GM21423 (cell line): ENCODE results near the gene COX5B.

Source experiments
- ATAC-seq: cut with Tn5 transposase; IDR thresholded peaks from one replicate; pipeline ENCODE4 v1.9.1; 2021; ENCODE audit warnings: mild to moderate bottlenecking, moderate library complexity; ENCODE audit not compliant: unreplicated experiment

COX5B gene

DNA sequence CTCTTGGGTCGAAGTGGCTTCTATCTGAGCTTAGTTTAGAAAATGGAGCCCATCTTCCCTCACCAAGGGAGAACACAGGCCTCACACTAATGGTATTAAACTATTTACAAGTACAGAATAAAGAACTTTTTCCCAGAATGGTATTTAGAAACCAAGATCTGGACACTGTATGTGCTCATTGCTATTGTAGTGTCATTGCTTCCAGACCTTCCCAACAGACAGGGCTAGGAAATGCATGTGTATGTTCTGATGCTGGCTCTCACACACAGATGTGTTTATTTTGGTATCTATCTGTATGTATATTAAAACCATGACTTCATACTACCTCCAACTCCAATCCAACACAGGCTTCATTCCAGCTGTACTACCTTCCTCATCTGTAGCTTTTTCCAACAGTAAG is 8.0 kb downstream of the COX5B start:
- no peak for ATAC-seq

GRCh38 chr2:97654309-97654708 is 8.4 kb downstream of the COX5B start:
- no peak for ATAC-seq

GRCh38 chr2:97654791-97655190 is 8.9 kb downstream of the COX5B start:
- ATAC-seq, result no peak

DNA sequence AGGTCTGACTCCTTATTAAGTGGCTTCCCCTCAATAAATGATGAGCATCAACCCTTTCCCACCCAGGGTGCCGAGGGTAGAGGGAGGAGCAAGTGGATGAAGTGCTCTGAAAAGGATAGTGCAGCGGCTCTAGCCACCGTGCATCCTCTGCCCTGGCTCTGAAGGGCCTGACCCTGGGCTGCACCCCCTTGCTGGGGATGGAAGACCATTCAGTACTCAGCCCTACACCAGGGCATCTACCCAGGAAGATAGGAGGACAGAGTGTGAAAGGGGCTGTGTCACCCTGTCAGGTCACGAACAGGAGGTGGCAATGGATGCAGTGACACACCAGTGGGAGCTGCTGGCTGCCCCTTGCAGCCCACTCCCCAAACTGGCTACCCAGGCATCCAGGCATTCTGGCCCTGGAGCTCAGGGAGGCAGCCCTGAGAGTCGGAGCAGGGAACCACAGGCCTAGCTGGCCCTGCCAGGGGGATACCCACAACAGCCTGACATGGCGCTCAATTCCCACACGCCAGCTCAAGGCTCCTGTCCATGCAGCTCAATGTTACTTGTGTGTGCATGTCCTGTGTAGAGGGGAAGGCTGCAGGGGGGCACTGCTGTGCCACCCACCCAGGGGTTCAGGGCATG is 10.4 kb downstream of the COX5B start:
- ATAC-seq, result no peak

GRCh38 chr2:97656905-97657587 is 11.2 kb downstream of the COX5B start:
- ATAC-seq, result no peak

- ATAC-seq, result no peak
Measured at GRCh38 chr2:97657986-97658690, 12.3 kb downstream of the COX5B start.

DNA sequence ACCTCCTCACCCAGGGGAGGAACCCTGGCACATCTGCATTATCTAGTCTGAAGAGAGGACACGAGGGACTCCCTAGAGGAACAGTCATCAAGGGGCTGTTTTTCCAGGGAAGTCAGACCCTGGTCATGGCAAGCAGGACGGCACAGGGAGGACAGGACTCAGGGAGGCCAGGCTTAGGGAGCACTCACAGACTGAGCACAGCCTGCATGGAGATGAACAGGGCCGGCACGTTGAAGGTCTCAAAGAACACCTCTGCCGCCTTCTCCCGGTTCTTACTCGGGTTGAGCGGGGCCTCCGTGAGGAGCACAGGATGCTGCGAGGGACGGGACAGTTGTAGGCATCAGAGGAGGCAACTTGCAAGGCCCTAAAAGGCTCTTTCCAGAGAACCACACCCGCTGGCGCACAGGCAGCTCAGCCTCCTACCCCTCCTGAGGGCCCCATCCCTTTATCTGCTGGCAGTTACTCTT is 12.9 kb downstream of the COX5B start:
- ATAC-seq, result no peak

- ATAC-seq, result no peak
Measured at GRCh38 chr2:97659256-97660043, 13.6 kb downstream of the COX5B start.

DNA sequence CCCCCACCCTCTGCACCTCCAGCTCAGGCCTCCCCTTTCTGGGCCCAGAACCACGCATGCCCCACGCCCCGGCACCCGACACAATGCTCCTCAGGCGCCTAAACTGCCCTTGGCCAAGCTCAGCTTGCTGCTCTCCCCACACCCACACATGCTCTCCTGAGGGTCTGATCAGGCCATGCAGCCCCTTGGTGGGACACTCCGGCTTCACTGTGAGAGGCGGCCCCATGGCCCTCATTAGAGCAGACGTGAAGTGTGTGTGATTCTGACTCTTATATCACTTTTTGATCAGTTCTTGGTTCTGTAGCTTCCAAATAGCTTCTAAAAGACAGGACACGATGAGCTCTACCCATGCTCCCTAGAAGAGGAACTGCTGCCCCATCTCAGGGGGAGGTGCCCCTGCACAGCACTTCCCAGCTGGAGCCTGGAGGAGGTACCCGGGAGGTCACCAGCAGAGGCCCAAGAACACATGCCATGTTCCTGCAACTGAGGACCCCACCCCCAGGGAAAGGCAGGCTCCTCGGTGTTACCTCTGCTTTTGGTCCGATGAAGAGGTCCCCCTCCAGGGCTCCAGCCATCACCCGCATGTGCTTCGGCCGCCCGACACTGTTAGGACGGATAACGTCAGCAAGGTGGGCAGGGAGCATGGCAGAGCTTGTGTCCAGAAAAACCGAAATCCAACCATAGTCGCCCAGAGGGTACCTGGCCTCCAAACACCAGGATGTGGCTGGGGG is 14.3 kb downstream of the COX5B start:
- no peak for ATAC-seq

DNA sequence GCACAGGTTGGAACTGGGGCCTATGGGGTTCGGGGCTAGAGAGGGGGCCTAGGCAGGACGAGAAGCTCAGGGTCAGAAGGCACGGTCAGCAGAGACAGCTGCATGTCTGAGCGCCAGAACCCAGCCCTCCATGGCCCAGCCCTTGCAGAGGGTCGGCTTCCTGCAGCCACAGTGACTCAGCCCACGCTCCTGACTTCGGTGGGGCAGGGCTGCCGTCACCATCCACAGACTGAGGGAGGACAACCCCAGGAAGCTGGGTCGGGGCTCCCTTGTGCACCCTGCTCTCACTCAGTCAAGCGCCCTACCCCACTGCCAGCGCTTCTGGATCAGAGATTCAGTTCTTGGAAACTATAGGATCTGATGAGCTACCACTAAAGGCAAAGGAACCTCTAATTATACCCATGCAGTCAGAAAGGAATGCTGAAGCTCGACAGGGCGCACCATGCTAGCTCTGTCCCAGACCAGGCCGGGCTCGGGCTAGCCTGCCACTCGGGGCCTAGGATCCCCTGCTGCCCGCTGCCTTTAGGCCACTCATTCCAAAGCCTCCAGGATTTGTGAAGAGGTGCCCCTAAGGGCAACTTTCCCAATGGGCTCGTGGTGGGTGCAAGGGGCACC is 15.0 kb downstream of the COX5B start:
- no peak for ATAC-seq

GRCh38 chr2:97661927-97662326 is 16.1 kb downstream of the COX5B start:
- no peak for ATAC-seq

- ATAC-seq, result no peak
Measured at GRCh38 chr2:97662386-97662894, 16.6 kb downstream of the COX5B start.

- ATAC-seq, result peak; percentile 40
Measured at GRCh38 chr2:97662895-97663625, 17.2 kb downstream of the COX5B start.

DNA sequence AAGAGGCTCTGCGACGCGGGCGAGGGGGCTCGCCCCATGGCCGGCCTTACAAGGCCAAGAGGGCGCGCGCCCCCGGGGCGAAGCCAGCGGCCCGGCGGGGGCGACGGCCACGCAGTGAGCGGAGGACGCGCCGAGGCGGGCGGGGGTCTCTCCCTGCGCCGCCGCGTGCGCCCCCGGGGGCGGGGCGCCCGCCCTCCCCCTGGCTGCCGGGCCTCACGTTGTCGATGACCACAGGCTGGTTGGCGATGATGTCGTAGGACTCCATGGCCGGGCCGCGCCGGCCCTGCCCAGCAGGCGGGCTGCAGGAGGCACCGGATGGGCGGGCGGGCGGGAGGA is 17.7 kb downstream of the COX5B start:
- ATAC-seq, result no peak

GRCh38 chr2:97663962-97664635 is 18.2 kb downstream of the COX5B start, which contains the start of gene ACTR1B:
ACTR1B (minus strand) TSS chr2:97664044; CDS start chr2:97663890, 154 bp downstream.
- ATAC-seq, result peak; percentile 84

DNA sequence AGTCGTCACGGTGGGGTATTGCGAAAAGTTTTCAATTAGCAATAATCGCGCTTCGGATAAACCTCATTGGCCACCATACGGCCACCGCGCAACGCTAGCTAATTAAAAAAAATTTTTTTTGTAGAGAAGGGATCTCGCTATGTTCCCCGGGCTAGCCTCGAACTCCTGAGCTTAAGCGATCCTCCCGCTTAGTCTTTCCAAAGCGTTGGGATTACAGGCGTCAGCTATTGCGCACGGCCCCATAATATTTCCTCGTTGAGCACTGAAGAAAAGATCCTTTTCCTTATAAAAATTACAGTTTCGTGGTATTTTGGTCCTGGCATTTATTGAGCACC is 18.7 kb downstream of the COX5B start:
- ATAC-seq, result no peak

GRCh38 chr2:97669448-97669847 is 23.6 kb downstream of the COX5B start, which contains the start of gene C2orf92:
C2orf92 (plus strand) TSS chr2:97669713; CDS start chr2:97669789, 76 bp downstream.
- no peak for ATAC-seq

DNA sequence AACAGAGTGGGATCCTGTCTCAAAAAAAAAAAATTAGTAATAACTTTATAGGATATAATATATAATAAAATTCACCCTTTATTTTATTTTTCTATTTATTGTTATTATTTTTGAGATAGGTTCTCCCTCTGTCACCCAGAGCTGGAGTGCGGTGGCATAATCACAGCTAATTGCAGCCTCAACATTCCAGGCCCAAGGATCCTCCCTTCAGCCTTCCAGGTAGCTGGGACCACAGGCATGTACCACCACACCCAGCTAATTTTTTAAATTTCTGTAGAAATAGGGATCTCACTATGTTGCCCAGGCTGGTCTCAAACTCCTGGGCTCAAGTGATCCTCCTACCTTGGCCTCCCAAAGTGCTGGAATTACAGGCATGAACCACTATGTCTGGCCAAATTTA is 24.6 kb downstream of the COX5B start:
- no peak for ATAC-seq

DNA sequence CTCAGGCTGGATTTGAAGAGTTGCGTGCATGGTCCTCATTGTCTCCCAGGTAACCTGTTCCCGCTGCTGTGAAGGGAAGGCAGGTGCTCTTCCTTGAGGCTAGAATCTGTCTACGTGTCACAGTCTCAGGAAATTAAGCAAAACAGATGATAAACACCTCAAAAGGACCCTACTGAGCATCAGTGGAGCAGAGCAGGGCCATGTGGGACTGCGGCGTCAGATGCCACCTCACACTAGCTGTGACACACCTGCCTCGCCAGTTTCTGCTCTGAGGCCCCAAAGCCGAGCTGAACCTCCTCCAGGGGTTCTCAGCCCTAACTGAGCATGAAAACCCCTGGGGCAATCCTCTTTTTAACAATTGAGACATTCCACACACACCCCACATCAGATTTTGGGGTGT is 25.7 kb downstream of the COX5B start:
- ATAC-seq, result no peak
